Keratinocyte (primary cell): ENCODE results near the gene MTOR. TPM values are rescaled to one million over a fixed set of nuclear protein-coding genes. Genes with fewer than 3 reads are reported as not detected.

ENCODE experiments used
- DNase-seq: peaks from one replicate; pipeline ENCODE4 v3.0.0-alpha.2; 2011; ENCODE audit warnings: low read depth, missing footprints, low spot score
- FAIRE-seq: peaks from 2 replicates; lab custom pipeline; 2011; peaks lifted over from hg19 to GRCh38; lab: Jason Lieb, UNC
- H2AFZ ChIP-seq: 2 replicates; pipeline ENCODE4 v1.6.0; 2012; ENCODE audit warnings: low read length, control low read depth, inconsistent platforms; ENCODE audit not compliant: control insufficient read depth
- H3K27ac ChIP-seq: 2 replicates; pipeline ENCODE4 v1.5.1; 2011; ENCODE audit warnings: low read length; ENCODE audit not compliant: control insufficient read depth, insufficient read depth
- H3K27me3 ChIP-seq: 3 replicates; pipeline ENCODE4 v1.6.0; 2011; ENCODE audit warnings: low read length; ENCODE audit not compliant: control insufficient read depth, insufficient read depth; ENCODE audit errors: extremely low read depth
- H3K36me3 ChIP-seq, 2 experiments: 2 replicates in 1 of 2; 3 replicates in 1 of 2; pipeline ENCODE4 v1.5.1; 2011; ENCODE audit warnings: low read length in 2 of 2, mild to moderate bottlenecking in 1 of 2; ENCODE audit not compliant: control insufficient read depth in 2 of 2, insufficient read depth in 2 of 2; ENCODE audit errors: extremely low read depth in 1 of 2
- H3K4me1 ChIP-seq: 3 replicates; pipeline ENCODE4 v1.5.1; 2011; ENCODE audit warnings: low read length; ENCODE audit not compliant: control insufficient read depth, insufficient read depth; ENCODE audit errors: extremely low read depth
- H3K4me2 ChIP-seq: 3 replicates; pipeline ENCODE4 v1.6.0; 2011; ENCODE audit warnings: low read depth, low read length; ENCODE audit not compliant: control insufficient read depth, insufficient read depth; ENCODE audit errors: extremely low read depth
- H3K4me3 ChIP-seq, 3 experiments: fragments of 200-600 bp in 1 of 3; sonication (generic) in 1 of 3; 2 replicates in 2 of 3; 3 replicates in 1 of 3; pipeline ENCODE4 v1.5.1; 2011 to 2016; ENCODE audit warnings: low read length in 3 of 3, mild to moderate bottlenecking in 3 of 3, control low read depth in 2 of 3, inconsistent platforms in 1 of 3, low read depth in 1 of 3, mixed read lengths in 1 of 3, mixed run types in 1 of 3, moderate library complexity in 1 of 3; ENCODE audit not compliant: control insufficient read depth in 2 of 3, insufficient read depth in 2 of 3; ENCODE audit errors: extremely low read depth in 1 of 3
- H3K79me2 ChIP-seq: 2 replicates; pipeline ENCODE4 v1.6.0; 2012; ENCODE audit warnings: low read length; ENCODE audit not compliant: control insufficient read depth, insufficient read depth
- H3K9ac ChIP-seq: 3 replicates; pipeline ENCODE4 v1.6.0; 2011; ENCODE audit warnings: low read length; ENCODE audit not compliant: control insufficient read depth, insufficient read depth; ENCODE audit errors: extremely low read depth
- H3K9me1 ChIP-seq: 3 replicates; pipeline ENCODE4 v1.6.0; 2011; ENCODE audit warnings: low read length; ENCODE audit not compliant: control insufficient read depth, insufficient read depth; ENCODE audit errors: extremely low read depth
- H3K9me3 ChIP-seq: 2 replicates; pipeline ENCODE4 v1.5.1; 2012; ENCODE audit warnings: low read depth, low read length; ENCODE audit not compliant: control insufficient read depth
- H4K20me1 ChIP-seq: 3 replicates; pipeline ENCODE4 v1.6.0; 2011; ENCODE audit warnings: low read length; ENCODE audit not compliant: control insufficient read depth, insufficient read depth; ENCODE audit errors: extremely low read depth
- CTCF ChIP-seq, 3 experiments: IDR thresholded peaks in 1 of 3; conservative IDR thresholded peaks in 1 of 3; optimal IDR thresholded peaks in 1 of 3; 2 replicates in 2 of 3; 3 replicates in 1 of 3; pipeline versions ENCODE3 to v1.5.1; 2011; ENCODE audit warnings: low read length in 3 of 3, mild to moderate bottlenecking in 3 of 3, moderate library complexity in 2 of 3, control low read depth in 1 of 3, inconsistent platforms in 1 of 3; ENCODE audit not compliant: insufficient read depth in 2 of 3; ENCODE audit errors: extremely low read depth in 1 of 3
- EZH2 ChIP-seq: IDR thresholded peaks from one replicate; pipeline ENCODE4 v1.6.1; 2012; ENCODE audit warnings: inconsistent platforms, mild to moderate bottlenecking, low read length, moderate library complexity
- dilution Hi-C: fragments of 300-500 bp; cut with MboI; formaldehyde crosslinking; loops from one replicate; pipeline ENCODE4 v1.7.0; 2020; ENCODE audit warnings: low sequenced_read_pairs; ENCODE audit not compliant: extremely low pct_ligation_motif_present
- polyA plus RNA-seq, 5 experiments: library from polyadenylated mRNA; depleted of rRNA in 3 of 5; stranded (reverse) in 3 of 5; stranded (forward) in 1 of 5; unstranded in 1 of 5; fragments of >200 nt; gene quantifications; 1 replicate in 1 of 5; 2 replicates in 3 of 5; 3 replicates in 1 of 5; pipeline versions ENCODE4 v1.2.1 to v1.2.3, GENCODE V29; 2011 to 2012; ENCODE audit warnings: missing spikeins in 2 of 5, low read depth in 1 of 5, low replicate concordance in 1 of 5

The MTOR gene
- polyA plus RNA-seq, 1 donor (not counting 4 experiments of a cell fraction or from before 2014, with no cell fraction given): 31.5 TPM

DNA sequence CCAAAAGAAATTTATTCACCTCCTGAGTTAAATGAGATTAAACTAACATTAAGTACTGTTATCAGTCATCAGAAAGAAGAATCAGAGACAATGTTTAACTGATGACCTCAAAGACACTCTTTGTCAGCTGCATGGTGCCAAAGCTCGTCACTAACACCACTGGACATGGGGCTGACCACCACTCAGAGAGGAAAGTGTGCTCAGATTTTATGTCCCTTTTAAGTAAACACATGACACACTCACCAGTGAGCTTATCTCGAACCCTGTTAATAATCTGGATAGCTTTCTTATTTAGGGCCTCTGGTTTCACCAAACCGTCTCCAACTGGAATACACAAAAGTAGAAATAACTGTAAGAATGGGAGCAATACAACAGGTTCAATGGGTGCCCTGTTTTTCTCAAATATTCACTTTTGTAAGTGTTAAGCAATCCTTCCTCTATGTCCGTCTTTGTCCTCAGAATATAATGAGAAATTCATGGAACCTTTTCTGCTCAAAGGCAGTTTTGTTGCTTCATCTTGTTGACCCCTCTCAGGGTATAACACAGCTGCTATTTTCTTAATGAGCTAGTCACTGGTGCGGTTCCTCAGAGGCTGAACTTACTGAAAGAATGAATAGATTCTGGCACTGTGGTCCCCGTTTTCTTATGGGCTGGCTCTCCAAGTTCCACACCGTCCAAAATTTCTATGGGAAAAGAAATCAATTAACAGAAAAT, 153.1 kb downstream of the MTOR start:
- no peaks in the 10 kb centered on the region for H3K79me2 ChIP-seq
- no peak overlapping the region for H2AFZ ChIP-seq
- DNase-seq (no peak), FAIRE-seq (no peak)
- no peaks in the 10 kb centered on the region for H3K9me3 ChIP-seq
- no peaks in the 10 kb centered on the region for H4K20me1 ChIP-seq
- H3K4me2 ChIP-seq: no peak overlapping the region
- no peaks in the 10 kb centered on the region for H3K9me1 ChIP-seq
- dilution Hi-C loops: no loop called here
- TF ChIP-seq EZH2 (no peak), CTCF (optimal IDR thresholded peaks at IDR 0.05 in 1 of 3, IDR thresholded peaks at IDR 0.05 in 1 of 3, conservative IDR thresholded peaks at IDR 0.05 in 1 of 3; ENCODE audit: extremely low read depth in 1 of 3, insufficient read depth in 2 of 3, low read length in 3 of 3) (no peak)
- H3K9ac ChIP-seq: no peak overlapping the region
- no peaks in the 10 kb centered on the region for H3K27me3 ChIP-seq
- H3K4me3 ChIP-seq: no peak overlapping the region
- no peaks in the 10 kb centered on the region for H3K4me1 ChIP-seq
- peaks cover 22 to 25% of the 10 kb centered on the region in 2 experiments for H3K36me3 ChIP-seq
- no peak overlapping the region for H3K27ac ChIP-seq

DNA sequence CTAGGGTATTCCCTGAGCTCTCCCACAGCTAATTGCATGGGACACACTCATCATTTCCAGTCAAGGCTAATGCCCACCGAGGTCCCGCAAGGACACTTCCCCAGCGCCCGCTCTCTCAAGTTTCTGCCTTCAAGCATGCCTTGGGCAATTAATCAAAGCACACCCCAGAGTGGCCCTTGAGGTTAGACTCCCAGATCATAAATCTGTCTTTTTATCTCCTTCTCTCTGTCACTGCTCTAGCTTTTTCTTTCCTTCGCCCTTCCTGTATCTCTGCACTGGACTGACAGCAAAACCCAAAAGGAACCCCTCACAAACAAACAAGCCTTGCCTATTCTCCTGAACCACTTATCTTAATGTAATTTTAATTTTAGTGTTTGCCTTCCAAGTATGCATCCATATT, 154.8 kb downstream of the MTOR start:
- dilution Hi-C loops: no loop called here
- Histone ChIP-seq H3K27ac (no peak overlapping the region), H2AFZ (no peak overlapping the region), H3K36me3 (peaks cover 20 to 23% of the 10 kb centered on the region in 2 experiments), H3K9ac (no peak overlapping the region), H3K9me3 (no peaks in the 10 kb centered on the region), H3K27me3 (no peaks in the 10 kb centered on the region), H3K4me1 (no peaks in the 10 kb centered on the region), H3K4me2 (no peak overlapping the region), H4K20me1 (no peaks in the 10 kb centered on the region), H3K79me2 (no peaks in the 10 kb centered on the region), H3K4me3 (no peak overlapping the region), H3K9me1 (no peaks in the 10 kb centered on the region)
- TF ChIP-seq CTCF (optimal IDR thresholded peaks at IDR 0.05 in 1 of 3, IDR thresholded peaks at IDR 0.05 in 1 of 3, conservative IDR thresholded peaks at IDR 0.05 in 1 of 3; ENCODE audit: extremely low read depth in 1 of 3, insufficient read depth in 2 of 3, low read length in 3 of 3): no peak
- TF ChIP-seq EZH2: no peak
- DNase-seq (no peak), FAIRE-seq (no peak)
